Stimulated activated CD4-positive, alpha-beta T cell treated with anti-CD3 and anti-CD28 coated beads, Interleukin-1b, Interleukin-23, amount 100 ng/mL, for 24 hours (primary cell): ENCODE data around the gene TFPI.
"Not testable (repeated sequence)": the region's sequence is repeated elsewhere in the genome, so short reads cannot be mapped to it uniquely, and the experiment has no call there.

Source experiments
- DNase-seq, 4 experiments: peaks; one replicate each; pipeline ENCODE4 v3.0.0-alpha.2; 2020; ENCODE audit warnings: low read depth in 4 of 4, low spot score in 1 of 4

TFPI gene

GRCh38 chr2:187554011-187554703, at the start of gene TFPI:
TFPI (minus strand) TSS chr2:187554435; CDS start chr2:187503768, 50,667 bp downstream.
- DNase-seq = no peak

GRCh38 chr2:187594801-187595200, 40.6 kb upstream of the TFPI start:
- DNase-seq = no peak

- no peak for DNase-seq
These were observed 39.5 kb upstream of the TFPI start for GRCh38 chr2:187593697-187594096.

- no peak for DNase-seq
These were observed 38.9 kb upstream of the TFPI start for GRCh38 chr2:187593098-187593497.

- no peak for DNase-seq
These were observed 35.9 kb upstream of the TFPI start for GRCh38 chr2:187590175-187590574.

- DNase-seq = no peak
These were observed 31.9 kb upstream of the TFPI start for GRCh38 chr2:187586011-187586641.

GRCh38 chr2:187581125-187581896, 27.1 kb upstream of the TFPI start:
- peak in 1 of 4 experiments; percentile 1 for DNase-seq

GRCh38 chr2:187580462-187581124, 26.4 kb upstream of the TFPI start:
- no peak for DNase-seq

GRCh38 chr2:187577310-187577709, 23.1 kb upstream of the TFPI start:
- no peak for DNase-seq

- DNase-seq = no peak
These were observed 22.7 kb upstream of the TFPI start for GRCh38 chr2:187576906-187577305.

GRCh38 chr2:187575751-187576067, 21.5 kb upstream of the TFPI start:
- DNase-seq = no peak

- no peak for DNase-seq
These were observed 20.9 kb upstream of the TFPI start for GRCh38 chr2:187574969-187575750.

- no peak for DNase-seq
These were observed 19.5 kb upstream of the TFPI start for GRCh38 chr2:187573722-187574121.

- DNase-seq = not testable (repeated sequence)
These were observed 17.8 kb upstream of the TFPI start for GRCh38 chr2:187571996-187572395.

- DNase-seq = no peak
These were observed 15.3 kb upstream of the TFPI start for GRCh38 chr2:187569571-187569970.

GRCh38 chr2:187569042-187569441, 14.8 kb upstream of the TFPI start:
- no peak for DNase-seq

- no peak for DNase-seq
These were observed 12.9 kb upstream of the TFPI start for GRCh38 chr2:187567126-187567525.

GRCh38 chr2:187566712-187567111, 12.5 kb upstream of the TFPI start:
- DNase-seq = no peak

- no peak for DNase-seq
These were observed 12.0 kb upstream of the TFPI start for GRCh38 chr2:187566266-187566665.

- DNase-seq = not testable (repeated sequence)
These were observed 11.4 kb upstream of the TFPI start for GRCh38 chr2:187565618-187566017.

- not testable (repeated sequence) for DNase-seq
These were observed 2.3 kb upstream of the TFPI start for GRCh38 chr2:187556493-187556892.
